GM12872 (cell line): Measurements from ENCODE around the gene AMER2.

Source experiments
- TF ChIP-seq, protein P1 (sequence below): IDR thresholded peaks from 3 replicates; pipeline ENCODE4 v1.5.1; 2011; ENCODE audit warnings: low read depth, mild to moderate bottlenecking, low read length, moderate library complexity; ENCODE audit not compliant: insufficient read depth

Gene AMER2

GRCh38 chr13:25149711-25150110 lies 22.4 kb downstream of the AMER2 start:
- TF ChIP-seq, protein P1, sequence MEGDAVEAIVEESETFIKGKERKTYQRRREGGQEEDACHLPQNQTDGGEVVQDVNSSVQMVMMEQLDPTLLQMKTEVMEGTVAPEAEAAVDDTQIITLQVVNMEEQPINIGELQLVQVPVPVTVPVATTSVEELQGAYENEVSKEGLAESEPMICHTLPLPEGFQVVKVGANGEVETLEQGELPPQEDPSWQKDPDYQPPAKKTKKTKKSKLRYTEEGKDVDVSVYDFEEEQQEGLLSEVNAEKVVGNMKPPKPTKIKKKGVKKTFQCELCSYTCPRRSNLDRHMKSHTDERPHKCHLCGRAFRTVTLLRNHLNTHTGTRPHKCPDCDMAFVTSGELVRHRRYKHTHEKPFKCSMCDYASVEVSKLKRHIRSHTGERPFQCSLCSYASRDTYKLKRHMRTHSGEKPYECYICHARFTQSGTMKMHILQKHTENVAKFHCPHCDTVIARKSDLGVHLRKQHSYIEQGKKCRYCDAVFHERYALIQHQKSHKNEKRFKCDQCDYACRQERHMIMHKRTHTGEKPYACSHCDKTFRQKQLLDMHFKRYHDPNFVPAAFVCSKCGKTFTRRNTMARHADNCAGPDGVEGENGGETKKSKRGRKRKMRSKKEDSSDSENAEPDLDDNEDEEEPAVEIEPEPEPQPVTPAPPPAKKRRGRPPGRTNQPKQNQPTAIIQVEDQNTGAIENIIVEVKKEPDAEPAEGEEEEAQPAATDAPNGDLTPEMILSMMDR: no peak

GRCh38 chr13:25148402-25148771 lies 23.7 kb downstream of the AMER2 start:
- TF ChIP-seq, protein P1: no peak

DNA sequence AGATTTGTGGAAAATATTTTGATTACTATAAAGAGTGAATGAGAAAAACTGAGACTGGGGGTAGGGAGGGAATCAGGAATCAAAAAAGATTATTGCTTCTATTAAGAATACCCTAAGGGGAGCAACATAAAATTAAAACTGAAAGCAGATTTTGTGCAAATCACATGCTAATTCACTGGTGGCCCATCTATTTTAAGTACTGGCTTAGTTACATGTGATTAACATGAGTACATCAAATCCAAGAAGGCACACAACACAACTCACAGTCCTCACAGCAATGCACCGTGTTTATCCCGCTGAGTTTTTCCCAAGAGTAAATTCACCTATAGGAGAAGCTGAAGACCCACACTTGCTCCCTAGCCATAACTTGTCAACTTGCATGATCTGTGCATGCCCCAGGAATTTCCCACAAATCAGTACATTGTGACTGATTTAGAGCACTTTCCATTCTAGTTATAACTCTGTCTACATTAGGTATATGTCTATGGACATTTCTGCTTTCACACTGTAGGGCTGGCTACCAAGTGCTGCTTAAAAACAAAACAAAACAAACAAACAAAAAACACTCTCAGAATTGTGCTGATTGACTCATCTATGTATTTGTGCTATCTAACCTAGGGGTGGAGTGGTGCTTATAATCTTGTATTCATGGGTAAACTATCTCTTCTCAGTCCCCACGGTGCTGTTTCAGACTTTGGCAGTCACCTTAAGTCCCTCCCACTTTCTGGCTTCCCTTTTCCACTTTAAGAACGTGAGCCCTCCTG lies 24.3 kb downstream of the AMER2 start:
- TF ChIP-seq, protein P1: no peak

DNA sequence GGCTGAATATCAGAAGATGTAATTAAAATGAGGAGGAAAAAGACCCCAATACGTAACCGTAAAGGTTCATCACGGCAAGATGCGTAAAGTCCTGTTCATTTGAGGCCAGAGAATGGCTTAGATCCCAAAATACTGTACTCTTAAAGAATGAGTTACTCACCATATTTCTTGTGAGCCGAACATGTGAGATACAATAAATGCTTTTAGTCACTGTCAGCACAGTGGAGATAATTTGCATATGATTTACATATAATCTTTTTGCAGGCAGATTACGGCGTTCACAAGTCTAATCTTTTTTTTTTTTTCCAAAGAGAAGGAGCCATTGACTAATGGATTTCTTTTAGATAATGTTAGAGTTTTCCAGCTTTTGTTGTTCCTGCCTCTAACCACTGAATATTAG lies 28.4 kb downstream of the AMER2 start:
- TF ChIP-seq, protein P1: no peak

GRCh38 chr13:25141042-25141441 lies 31.0 kb downstream of the AMER2 start:
- TF ChIP-seq, protein P1: no peak

GRCh38 chr13:25137788-25138115 lies 34.3 kb downstream of the AMER2 start:
- TF ChIP-seq, protein P1: no peak

- TF ChIP-seq, protein P1: no peak
These were observed 35.0 kb downstream of the AMER2 start for GRCh38 chr13:25136880-25137787.
